Omental fat pad (tissue), 4 donors: ENCODE results near the gene CPXM2. TPM values are rescaled to one million over a fixed set of nuclear protein-coding genes. Genes with fewer than 3 reads are reported as not detected.

Experiments used
- ATAC-seq: fragments of 150-250 bp; one replicate; pipeline ENCODE4 v1.9.1; 2016; ENCODE audit warnings: mild to moderate bottlenecking, moderate library complexity; ENCODE audit not compliant: low FRiP score
- DNase-seq: peaks from one replicate; pipeline ENCODE4 v3.0.0-alpha.2; 2019; ENCODE audit warnings: low spot score
- CTCF ChIP-seq, 3 donors: fragments of 450-650 bp; IDR thresholded peaks; one replicate each; pipeline ENCODE4 v1.5.1; 2016 to 2017; ENCODE audit warnings: antibody characterized with exemption in 3 of 3, mild to moderate bottlenecking in 3 of 3, moderate library complexity in 2 of 3
- total RNA-seq, 4 donors: library from RNA; depleted of rRNA; stranded (reverse); fragments of >200 nt; gene quantifications; one replicate each; pipeline ENCODE4 v1.1.0, GENCODE V29; 2016

The CPXM2 gene
- total RNA-seq, 4 donors from 2014 or later: 7.3 to 19.2 (median 16.6) TPM

- ATAC-seq: no peak
- no peak for DNase-seq
- no peak for TF ChIP-seq CTCF (IDR thresholded peaks at IDR 0.05)
Observed at GRCh38 chr10:123882177-123882576, 9.4 kb downstream of the CPXM2 start.

- no peak for TF ChIP-seq CTCF (IDR thresholded peaks at IDR 0.05)
- ATAC-seq (no peak), DNase-seq (no peak)
Observed at GRCh38 chr10:123879606-123880257, 11.9 kb downstream of the CPXM2 start.

- ATAC-seq (no peak), DNase-seq (no peak)
- no peak for TF ChIP-seq CTCF (IDR thresholded peaks at IDR 0.05)
Observed at GRCh38 chr10:123878666-123879303, 12.8 kb downstream of the CPXM2 start.

GRCh38 chr10:123870260-123870659, 21.3 kb downstream of the CPXM2 start:
- ATAC-seq (no peak), DNase-seq (no peak)
- no peak for TF ChIP-seq CTCF (IDR thresholded peaks at IDR 0.05)

GRCh38 chr10:123869020-123869414, 22.6 kb downstream of the CPXM2 start:
- ATAC-seq (no peak), DNase-seq (no peak)
- no peak for TF ChIP-seq CTCF (IDR thresholded peaks at IDR 0.05)

- no peak for TF ChIP-seq CTCF (IDR thresholded peaks at IDR 0.05)
- DNase-seq (no peak), ATAC-seq (no peak)
Observed at GRCh38 chr10:123868038-123869019, 23.3 kb downstream of the CPXM2 start.
